Fibroblast of pulmonary artery (primary cell): ENCODE data around the gene DIAPH3.

Source experiments
- DNase-seq: peaks from one replicate; pipeline ENCODE4 v3.0.0-alpha.2; 2010; ENCODE audit warnings: low read depth
- H3K4me3 ChIP-seq: replicated peaks from 2 replicates; pipeline ENCODE4 v1.5.1; 2011; ENCODE audit warnings: low read depth, mild to moderate bottlenecking, control low read depth, low read length, moderate library complexity
- CTCF ChIP-seq: IDR thresholded peaks from 2 replicates; pipeline ENCODE4 v1.5.1; 2011; ENCODE audit warnings: mild to moderate bottlenecking, control low read depth, low read length, inconsistent platforms; ENCODE audit errors: missing control alignments

DIAPH3 gene

DNA sequence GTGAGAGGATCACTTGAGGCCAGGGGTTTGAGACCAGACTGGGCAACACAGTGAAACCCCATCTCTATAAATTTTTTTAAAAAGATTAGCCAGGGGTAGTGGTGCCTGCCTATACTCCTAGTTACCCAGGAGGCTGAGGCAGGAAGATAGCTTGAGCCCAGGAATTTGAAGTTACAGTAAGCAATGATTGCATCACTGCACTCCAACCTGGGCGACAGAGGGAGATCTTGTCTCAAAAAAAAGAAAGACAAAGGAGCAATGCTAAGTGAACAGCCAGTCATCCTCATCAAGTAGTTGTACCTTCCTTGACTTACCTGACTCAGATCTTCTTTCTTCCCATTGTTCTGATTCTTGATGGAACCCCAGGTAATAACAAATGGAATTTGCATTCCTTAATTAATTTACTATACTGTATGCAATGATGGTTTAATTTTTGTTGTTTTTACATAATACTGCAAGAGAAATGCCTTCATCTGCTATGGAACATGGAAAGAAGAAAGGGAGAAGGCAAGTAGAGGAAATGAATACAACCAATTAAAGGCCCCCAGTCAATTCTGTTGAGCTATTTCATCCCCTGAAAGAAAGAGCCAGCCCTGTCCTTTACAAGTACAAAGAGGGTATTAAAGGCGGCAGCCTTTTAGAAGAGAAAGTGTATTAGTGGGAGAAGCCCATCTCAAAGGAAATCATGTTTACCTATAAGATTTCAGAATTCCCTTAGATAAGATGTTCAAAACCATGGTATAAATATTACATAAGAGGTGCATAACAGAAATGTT lies 316.7 kb downstream of the DIAPH3 start:
- no peak overlapping the region for H3K4me3 ChIP-seq
- DNase-seq: no peak
- TF ChIP-seq CTCF: no peak

DNA sequence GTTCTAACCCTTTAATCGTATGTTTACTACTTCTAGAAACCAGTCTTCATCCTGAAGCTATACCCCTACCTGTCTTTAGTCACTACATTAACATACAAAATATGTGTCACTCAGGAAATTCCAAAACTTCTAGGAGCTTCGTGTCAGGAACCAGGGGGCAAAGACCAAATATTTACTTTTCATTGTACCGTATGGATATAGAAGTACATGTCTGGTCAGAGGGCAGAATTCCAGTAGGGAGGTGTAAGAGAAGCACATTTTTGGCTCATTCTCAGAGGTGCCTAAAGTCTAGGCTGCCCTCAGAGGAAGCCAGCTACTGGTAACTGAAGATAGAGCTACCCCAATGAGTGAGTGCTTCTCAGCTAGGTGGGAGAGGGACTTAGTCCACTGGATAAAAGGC lies 320.7 kb downstream of the DIAPH3 start:
- no peak for DNase-seq
- no peak for TF ChIP-seq CTCF
- no peak overlapping the region for H3K4me3 ChIP-seq

DNA sequence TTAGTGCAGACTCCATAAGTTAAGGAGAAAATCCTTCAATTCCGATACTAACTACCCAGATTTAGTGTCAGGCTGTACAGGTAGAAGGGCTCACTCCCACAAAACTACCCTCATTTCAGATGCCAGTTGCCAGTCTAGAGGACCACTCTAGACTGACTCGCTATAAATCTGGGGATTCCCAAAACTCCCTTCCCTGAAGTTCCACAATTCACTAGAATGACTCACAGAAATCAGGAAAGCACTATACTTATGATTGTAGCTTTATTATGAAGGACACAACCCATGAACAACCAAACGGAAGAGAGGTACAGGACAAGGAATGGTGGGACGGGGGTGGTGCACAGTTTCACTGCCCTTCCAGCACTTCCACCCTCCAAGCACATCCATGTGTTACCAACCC lies 321.2 kb downstream of the DIAPH3 start:
- no peak for DNase-seq
- no peak overlapping the region for H3K4me3 ChIP-seq
- no peak for TF ChIP-seq CTCF

DNA sequence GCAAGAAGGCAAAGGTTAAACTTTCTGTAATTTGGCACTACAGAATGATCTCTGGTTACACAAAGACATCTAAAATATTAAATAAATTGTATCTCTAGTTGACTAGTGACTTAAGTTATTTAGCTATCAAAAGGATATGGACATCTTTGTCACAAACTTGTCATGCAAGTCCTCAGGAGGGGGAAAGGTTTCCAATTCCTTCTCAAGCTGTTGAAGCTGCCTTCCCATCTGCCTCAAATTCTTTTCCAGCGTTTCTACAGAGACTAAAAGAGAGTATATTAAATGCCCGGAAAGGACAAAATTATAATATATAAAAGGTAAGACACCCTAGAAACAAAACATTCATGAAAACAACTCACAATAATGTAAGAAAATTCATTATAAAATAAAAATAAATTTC lies 324.5 kb downstream of the DIAPH3 start:
- no peak for TF ChIP-seq CTCF
- H3K4me3 ChIP-seq: no peak overlapping the region
- DNase-seq: no peak

DNA sequence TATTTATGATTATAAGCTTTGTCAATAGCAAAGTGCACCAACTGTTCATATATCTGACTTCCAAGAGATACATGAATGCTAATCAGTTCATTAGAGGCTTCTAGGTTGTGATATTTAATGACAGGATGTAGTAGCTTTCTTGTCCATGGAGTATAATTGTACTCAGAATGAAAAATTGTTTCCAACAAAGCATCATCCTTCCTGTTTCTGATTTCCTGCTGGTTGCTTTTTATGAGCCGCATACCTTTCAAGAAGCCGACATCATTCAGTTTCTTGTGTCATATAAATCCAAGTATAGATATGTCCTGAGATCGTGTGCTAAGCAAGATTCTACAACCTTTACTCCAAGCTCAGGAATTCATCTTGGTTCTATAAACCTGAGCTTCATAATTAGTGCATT lies 326.6 kb downstream of the DIAPH3 start:
- no peak for TF ChIP-seq CTCF
- DNase-seq: no peak
- H3K4me3 ChIP-seq: no peak overlapping the region

- DNase-seq: no peak
These were observed 328.2 kb downstream of the DIAPH3 start for GRCh38 chr13:59835569-59835968.

More at GRCh38 chr13:59835569-59835968, 328.2 kb downstream of the DIAPH3 start:
- no peak overlapping the region for H3K4me3 ChIP-seq
- TF ChIP-seq CTCF: no peak
